Stimulated activated CD4-positive, alpha-beta T cell treated with anti-CD3 and anti-CD28 coated beads, TNF-alpha, amount 100 ng/mL, for 1 hour (primary cell): ENCODE data around the gene SLC39A1.

Experiments
- DNase-seq, 3 donors: peaks; one replicate each; pipeline ENCODE4 v3.0.0-alpha.2; 2020; ENCODE audit warnings: low read depth in 3 of 3, low spot score in 1 of 3

SLC39A1 gene

DNA sequence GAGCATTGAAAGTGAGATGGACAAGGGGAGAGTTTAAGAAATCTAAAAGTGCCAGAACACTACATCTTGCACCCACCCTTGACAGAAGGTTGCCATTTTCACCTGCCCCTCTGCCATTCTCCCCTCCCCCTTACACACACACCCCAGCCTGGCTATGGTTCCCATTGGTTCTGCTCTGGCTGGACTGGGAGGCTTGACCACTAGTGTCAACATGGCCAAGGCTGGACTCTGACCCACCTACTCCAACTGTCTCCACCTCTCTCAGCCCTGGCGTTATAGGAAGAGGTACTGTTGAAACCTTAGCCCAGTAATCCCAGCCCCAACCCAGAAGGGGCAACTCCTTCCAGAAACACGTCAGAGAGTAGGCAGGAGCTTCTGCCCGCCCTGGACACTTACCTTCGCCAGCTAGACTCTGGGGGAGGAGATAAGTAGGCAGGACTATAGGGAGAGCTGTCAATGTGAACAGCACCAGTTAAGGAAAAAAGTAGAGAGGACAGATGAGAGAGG, 9.4 kb downstream of the SLC39A1 start:
- no peak for DNase-seq

- DNase-seq = no peak
Observed at GRCh38 chr1:153951801-153952200, 11.5 kb downstream of the SLC39A1 start.

GRCh38 chr1:153951183-153951582, 12.2 kb downstream of the SLC39A1 start:
- DNase-seq = no peak

GRCh38 chr1:153946622-153947241, 16.6 kb downstream of the SLC39A1 start, which contains the start of gene DENND4B:
Gene DENND4B, minus strand, starts transcription at chr1:153946718. Its CDS starts 2,344 bp downstream, at chr1:153944374.
- DNase-seq = peak in 2 of 3 donors; percentile 52 to 66

GRCh38 chr1:153945795-153946621, 17.3 kb downstream of the SLC39A1 start:
- peak in 2 of 3 donors; percentile 33 to 50 for DNase-seq

- peak in 2 of 3 donors; percentile 44 to 47 for DNase-seq
Observed at GRCh38 chr1:153945131-153945794, 18.1 kb downstream of the SLC39A1 start.

- no peak for DNase-seq
Observed at GRCh38 chr1:153944827-153945117, 18.6 kb downstream of the SLC39A1 start.

DNA sequence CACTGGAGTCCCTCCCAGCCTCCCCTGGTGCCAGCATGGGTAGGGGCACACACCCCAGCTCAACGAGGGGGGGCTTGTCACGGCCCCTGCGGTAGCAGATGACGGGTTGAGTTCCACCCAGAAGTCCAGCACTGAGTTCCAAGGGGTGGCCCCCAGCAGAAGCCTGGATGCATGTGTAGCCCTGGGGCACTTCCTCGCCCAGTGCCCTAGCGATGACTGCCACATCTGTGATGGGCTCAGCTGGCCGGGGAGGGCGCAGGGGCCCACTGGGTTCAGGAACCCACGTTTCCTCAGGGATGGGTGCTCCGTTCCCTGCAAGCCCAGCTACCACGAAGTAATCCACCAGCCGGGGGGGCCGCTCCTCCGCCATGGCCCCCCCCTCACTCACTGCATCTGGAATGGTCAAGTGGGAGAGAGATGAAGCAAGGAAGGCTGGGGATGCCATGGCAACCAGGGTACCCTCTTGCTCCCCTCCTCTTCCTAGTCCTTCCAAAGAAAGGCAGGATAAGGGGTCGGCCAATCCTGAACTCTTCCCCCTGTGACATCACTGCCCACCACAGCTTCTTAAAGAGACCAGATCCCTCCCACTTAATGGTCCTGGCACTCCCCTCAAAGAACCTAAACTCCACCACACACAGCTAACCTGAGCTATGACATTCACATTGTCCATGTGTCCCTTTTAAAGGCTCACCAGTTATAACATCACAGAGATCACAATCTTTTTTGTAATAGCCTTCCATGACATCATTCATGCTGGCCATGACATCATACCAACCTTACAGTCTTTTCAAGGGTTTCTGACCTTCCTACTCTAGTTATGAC, 19.1 kb downstream of the SLC39A1 start:
- DNase-seq = no peak

- no peak for DNase-seq
Observed at GRCh38 chr1:153942766-153943549, 20.4 kb downstream of the SLC39A1 start.

- no peak for DNase-seq
Observed at GRCh38 chr1:153941826-153942725, 21.3 kb downstream of the SLC39A1 start.

- DNase-seq = no peak
Observed at GRCh38 chr1:153940756-153941155, 22.6 kb downstream of the SLC39A1 start.

GRCh38 chr1:153939476-153939875, 23.9 kb downstream of the SLC39A1 start:
- no peak for DNase-seq

- no peak for DNase-seq
Observed at GRCh38 chr1:153938996-153939395, 24.3 kb downstream of the SLC39A1 start.

- no peak for DNase-seq
Observed at GRCh38 chr1:153937331-153937730, 26.0 kb downstream of the SLC39A1 start.

DNA sequence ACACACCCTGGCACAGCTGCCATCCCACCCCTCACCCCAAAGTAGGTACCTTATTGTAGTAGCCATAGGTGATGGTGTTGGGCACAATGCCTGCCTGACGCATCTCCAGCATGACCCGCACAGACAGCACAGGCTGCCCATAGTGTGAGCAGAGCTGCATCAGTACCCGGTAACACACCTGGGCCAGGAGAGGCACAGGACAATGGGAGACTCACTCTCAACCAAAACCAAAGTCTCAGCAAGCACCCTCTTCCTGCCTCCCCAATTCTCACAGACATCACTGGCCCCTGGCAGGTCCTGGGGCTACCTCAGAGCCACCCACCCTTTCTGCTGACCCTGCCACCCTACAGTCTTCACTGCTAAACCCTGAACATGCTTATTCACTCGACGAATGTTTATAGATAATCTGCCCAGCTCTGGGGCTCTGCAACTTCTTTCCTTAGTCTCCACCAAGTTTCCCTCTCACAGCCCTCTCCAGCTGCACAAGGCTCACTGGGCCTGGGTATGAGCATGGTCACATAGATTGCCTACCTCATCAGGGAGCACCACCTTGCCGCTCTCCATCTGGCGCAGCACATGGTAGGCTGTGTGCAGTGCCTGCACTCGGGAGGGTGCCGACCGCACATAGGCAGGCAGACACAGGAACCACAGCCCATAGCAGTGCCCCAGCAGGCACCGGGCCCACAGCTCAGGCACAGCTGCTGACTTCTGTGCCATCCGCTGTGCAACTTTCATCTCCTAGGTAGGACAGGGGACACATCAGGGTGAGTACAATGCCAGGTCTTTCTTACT, 27.1 kb downstream of the SLC39A1 start:
- no peak for DNase-seq

GRCh38 chr1:153934746-153935145, 28.6 kb downstream of the SLC39A1 start:
- DNase-seq = no peak

DNA sequence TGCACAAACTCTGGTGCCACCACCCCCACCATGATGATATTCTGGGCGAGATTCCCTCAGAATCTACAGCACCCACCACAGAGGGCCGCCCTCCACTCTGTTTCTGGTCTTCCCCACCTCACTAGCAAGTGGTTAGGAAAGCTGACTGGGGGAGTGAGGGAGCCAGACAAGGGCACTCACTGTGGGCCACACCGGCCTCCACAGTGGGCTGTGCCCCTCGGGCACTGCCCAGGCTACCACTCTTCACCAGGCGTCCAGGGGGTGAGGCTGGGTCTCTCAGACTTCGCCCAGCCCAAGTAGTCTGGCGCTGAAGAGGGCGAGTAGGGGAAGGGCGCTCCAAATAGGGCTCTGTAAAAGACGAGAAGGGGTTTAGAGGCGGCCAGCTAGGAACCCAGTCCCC, 29.4 kb downstream of the SLC39A1 start:
- DNase-seq = no peak

GRCh38 chr1:153933430-153933829, 29.9 kb downstream of the SLC39A1 start:
- no peak for DNase-seq
